NCI-H2171 (cell line): ENCODE data around the gene DDIT4.
"Not testable (repeated sequence)": the region's sequence is repeated elsewhere in the genome, so short reads cannot be mapped to it uniquely, and the experiment has no call there.

ENCODE experiments used
- DNase-seq: peaks from one replicate; lab custom pipeline; 2025; lab: John Stamatoyannopoulos, UW

DDIT4 gene

DNA sequence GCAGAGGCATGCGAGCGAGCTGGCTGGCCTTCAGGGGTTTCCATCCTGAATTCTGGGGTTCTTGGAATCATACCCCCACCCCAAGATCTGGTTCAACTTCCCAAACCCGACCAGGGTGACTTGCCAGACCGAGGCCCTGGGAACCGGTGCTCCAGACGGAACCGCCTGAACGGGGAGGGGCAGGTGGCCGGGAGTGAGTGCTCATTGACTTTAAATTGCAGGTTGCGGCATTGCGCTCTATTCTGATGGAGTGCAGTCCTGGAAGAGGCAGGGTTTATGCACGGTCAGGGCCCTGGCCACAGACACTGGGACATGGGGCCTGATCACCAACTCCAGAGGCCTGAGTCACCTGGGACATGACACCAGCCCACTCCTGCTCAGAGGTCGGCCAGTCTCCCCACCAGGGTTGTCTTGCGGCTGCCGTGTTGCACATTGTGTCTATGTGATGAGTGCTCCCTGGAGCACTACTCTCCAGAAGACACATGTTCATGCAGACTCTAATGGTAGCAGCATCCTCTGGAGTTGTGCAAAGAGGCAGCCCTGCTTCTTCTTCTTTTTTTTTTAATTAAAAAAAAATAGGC lies 5.8 kb upstream of the DDIT4 start:
- no peak for DNase-seq

DNA sequence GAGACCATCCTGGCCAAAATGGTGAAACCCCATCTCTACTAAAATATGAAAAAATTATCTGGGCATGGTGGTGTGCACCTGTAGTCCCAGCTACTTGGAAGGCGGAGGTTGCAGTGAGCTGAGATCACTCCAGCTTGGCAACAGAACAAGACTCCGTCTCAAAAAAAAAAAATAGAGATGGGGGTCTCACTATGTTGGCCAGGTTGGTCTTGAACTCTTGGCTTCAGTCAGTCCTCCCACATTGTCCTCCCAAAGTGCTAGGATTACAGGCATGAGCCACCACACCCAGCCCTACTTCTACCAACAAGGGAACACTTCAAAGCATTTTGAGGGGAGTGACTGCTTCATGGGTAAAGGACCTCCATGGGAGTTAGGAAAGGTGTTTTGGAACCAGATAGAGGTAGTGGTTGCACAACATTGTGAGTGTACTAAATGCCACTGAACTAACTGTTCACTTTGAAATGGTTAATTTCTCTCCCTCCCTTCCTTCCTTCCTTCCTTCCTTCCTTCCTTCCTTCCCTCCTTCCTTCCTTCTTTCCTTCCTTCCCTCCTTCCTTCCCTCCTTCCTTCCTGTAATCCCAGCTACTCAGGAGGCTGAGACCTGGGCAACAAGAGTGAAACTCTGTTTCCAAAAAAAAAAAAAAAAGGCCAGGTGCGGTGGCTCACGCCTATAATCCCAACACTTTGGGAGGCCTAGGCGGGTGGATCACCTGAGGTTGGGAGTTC lies 5.1 kb upstream of the DDIT4 start:
- DNase-seq = not testable (repeated sequence)

DNA sequence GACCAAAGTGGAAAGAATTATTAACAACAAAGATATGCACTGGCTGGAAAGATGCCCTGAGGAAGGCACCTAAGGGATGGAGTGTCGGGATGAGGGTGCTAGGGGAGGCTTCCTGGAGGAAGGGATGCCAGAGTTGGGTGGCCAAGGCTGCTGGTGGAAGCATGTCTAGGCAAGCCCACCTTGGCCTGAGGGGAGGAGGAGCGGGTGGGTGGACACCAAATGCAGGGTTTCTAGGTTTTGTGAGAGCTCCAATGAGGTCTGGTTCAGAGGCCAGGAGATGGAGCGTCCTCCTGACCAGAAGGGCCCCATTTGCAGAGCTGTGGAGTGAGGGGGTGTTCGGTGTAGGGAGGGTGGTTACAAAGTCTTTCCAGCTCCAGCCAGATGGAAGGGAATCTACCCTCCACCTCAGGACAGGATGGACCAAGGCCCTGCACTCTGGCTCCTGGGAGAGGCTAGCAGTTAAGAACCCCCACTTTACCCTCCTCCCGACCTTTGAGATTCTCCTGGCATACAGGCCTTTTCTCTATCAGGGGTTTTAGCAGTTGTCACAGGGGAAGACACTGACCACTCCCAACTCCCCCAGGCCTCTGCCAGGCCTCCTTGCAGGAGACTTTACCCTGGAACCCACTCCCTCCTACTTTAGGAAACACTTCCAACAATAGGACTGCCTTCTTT lies 3.0 kb upstream of the DDIT4 start:
- no peak for DNase-seq

DNA sequence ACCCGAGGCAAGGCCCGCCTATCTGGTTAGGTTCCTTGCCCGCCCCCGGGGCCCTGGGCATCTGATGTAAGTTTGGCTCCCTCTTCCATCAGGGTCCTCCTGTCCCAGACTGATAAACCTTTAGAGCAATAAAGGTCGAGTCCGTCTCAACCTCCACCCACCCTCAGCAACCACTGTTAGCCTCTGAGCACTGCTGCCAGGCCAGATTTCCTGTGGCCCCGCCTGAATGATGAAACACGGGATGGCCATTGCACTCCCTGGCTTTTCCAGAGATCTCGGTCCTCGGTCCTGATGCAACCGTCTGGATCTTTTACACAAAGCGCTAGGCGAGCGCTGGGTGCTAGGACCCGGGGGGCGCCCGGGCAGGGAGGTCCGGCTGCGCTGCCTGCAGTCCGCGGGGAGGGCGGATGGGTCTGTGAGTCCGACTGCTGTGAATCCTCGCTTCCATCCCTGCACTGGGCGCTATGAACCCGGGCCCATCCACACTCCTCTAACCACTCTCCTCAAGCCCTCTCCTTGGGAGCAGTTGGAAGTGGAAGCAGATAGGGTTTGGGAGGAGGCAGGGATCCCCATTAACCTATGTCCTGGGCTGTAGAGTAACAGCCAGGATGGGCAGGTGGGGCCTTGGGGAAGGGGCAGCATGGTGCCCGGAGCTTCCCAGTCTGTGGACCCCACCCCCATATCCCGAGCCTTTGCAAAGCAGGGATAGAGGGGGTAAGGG lies 875 bp upstream of the DDIT4 start:
- peak; percentile 6 for DNase-seq

DNA sequence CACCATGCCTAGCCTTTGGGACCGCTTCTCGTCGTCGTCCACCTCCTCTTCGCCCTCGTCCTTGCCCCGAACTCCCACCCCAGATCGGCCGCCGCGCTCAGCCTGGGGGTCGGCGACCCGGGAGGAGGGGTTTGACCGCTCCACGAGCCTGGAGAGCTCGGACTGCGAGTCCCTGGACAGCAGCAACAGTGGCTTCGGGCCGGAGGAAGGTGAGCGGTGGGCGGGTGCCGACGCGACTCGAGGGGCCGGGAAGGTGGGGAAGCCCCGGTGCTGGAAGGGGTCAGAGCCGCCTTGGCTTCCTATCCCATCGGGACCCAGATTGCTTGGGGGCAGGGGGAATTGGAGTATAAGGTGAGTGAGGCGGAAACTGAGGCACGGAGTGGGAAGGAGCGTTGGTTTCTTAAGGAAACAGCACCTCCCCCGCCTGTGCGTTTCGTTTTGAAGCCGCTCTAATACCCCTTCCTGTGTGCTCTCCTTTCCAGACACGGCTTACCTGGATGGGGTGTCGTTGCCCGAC lies 547 bp downstream of the DDIT4 start:
- DNase-seq = no peak

DNA sequence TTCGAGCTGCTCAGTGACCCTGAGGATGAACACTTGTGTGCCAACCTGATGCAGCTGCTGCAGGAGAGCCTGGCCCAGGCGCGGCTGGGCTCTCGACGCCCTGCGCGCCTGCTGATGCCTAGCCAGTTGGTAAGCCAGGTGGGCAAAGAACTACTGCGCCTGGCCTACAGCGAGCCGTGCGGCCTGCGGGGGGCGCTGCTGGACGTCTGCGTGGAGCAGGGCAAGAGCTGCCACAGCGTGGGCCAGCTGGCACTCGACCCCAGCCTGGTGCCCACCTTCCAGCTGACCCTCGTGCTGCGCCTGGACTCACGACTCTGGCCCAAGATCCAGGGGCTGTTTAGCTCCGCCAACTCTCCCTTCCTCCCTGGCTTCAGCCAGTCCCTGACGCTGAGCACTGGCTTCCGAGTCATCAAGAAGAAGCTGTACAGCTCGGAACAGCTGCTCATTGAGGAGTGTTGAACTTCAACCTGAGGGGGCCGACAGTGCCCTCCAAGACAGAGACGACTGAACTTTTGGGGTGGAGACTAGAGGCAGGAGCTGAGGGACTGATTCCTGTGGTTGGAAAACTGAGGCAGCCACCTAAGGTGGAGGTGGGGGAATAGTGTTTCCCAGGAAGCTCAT lies 1.1 kb downstream of the DDIT4 start:
- peak; percentile 19 for DNase-seq

DNA sequence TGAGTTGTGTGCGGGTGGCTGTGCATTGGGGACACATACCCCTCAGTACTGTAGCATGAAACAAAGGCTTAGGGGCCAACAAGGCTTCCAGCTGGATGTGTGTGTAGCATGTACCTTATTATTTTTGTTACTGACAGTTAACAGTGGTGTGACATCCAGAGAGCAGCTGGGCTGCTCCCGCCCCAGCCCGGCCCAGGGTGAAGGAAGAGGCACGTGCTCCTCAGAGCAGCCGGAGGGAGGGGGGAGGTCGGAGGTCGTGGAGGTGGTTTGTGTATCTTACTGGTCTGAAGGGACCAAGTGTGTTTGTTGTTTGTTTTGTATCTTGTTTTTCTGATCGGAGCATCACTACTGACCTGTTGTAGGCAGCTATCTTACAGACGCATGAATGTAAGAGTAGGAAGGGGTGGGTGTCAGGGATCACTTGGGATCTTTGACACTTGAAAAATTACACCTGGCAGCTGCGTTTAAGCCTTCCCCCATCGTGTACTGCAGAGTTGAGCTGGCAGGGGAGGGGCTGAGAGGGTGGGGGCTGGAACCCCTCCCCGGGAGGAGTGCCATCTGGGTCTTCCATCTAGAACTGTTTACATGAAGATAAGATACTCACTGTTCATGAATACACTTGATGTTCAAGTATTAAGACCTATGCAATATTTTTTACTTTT lies 1.8 kb downstream of the DDIT4 start:
- DNase-seq = peak; percentile 59

DNA sequence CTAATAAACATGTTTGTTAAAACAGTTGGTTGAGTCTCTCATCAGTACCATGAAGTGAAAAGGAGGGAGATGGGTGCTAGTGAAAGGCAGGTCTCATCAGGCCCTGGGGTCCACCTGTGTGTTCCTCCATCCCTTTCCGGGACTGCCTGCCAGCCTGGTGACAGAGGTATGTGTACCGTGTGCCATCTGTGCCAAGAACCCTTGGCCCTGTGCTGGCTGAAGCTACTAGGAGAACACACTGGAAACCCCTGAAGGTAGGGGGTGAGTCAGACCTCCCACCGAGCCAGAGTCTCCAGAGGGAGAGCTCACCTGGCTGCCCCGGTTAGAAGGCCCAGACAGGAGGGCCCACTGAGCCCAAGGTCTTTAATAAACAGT lies 2.3 kb downstream of the DDIT4 start:
- DNase-seq = peak; percentile 63

DNA sequence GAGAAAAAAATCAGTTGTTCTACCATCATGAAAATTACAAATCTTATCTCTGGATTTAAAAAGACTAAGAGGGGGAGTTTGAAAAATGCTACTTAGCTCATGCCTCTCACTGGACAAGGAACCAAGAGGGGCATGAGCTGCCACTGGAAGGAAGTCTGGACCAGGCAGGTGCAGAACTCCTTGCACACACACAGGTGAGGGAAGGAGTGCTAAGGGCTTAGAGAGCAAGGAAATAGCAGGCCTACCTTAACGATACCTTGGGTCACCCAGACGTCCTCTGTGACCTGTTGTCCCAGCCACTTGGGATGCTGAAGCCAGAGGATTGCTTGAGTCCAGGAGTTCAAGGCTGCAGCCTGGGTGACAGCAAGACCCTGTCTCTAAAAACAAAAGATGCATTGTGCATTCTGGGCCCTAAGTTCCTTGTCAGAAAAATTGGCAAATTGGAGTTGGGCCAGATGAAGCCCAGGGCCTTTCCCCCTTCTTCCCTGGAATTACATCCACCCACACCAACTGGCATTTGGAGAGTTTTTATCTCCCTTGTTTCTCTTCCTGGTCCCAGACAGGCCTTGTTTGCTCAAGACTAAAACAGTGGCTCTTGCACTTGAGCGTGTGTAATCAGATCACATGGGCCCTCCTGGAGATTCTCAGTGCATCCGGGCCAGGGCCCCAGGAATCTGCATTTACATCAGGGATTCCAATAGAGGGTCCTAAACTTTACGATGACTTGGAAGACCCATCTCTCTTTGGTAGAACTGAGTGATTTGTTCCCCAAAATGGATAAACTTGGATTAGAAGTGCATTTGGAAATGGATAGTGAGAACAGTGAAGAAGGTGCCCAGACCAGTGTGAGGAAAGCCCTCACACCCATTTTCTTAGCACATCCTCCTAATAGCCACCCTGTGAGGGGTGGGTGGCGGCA lies 3.0 kb downstream of the DDIT4 start:
- DNase-seq = no peak

DNA sequence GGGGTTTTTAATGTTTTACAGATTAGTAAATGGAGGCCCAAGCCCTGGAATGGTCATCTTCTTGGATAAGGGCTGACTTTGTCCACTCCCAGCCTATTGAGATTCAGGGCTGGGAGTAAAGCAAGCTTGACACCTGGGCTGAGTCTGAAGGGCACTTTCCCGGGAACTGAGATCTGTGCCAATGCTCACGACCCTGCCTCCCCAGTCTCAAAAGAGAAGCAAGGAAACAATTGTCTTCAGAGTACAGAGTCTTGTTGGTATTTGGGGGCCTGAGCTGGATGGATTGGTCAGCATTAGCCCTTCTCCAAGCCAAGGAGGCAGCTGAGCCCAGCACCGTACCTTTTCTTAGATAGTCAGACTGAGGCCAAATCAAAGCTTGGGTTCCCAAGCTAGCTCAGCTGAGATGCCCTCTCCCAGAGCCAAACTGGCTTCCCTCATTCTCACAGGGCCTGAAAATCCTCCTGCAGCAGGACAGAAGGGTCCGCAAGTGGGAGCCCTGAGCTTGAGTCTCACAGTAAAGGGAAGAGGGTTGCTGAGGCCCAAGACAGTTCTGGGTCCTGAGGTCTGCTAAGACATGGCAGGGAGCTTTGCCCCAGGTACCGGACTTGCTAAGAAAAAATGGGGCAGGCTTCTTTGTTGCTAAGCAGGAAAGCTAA lies 3.7 kb downstream of the DDIT4 start:
- DNase-seq = no peak

DNA sequence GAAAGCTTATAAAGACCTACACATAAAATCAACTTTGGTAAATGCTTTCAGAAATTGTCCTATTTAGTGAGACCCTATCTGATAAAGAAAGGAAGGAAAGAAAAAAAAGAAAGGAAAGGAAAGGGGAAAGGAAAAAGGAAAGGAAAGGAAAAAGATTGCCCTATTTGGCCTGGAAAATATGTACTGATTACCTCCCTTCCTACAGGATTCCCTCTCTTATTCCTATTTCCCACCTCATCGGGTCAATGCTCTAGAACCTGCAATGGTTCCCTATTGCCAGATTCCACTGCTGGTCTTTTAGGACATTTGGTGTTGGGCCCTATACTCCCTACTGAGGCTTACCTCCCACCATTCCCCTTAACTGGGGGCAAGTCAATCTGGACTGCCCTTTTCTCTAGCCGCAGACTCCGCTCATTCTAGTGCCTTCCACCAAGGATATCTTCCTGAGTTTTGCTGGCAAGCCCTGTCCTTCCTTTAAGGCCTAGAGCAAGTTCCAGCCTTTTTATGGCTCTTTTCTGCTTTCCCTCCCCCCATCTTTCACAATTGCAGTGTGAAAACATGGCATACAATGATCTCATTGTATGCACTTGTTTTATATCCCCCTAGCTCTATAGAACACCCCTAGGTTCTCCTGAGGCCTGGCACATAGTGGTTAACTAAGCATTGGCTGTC lies 4.4 kb downstream of the DDIT4 start:
- no peak for DNase-seq

DNA sequence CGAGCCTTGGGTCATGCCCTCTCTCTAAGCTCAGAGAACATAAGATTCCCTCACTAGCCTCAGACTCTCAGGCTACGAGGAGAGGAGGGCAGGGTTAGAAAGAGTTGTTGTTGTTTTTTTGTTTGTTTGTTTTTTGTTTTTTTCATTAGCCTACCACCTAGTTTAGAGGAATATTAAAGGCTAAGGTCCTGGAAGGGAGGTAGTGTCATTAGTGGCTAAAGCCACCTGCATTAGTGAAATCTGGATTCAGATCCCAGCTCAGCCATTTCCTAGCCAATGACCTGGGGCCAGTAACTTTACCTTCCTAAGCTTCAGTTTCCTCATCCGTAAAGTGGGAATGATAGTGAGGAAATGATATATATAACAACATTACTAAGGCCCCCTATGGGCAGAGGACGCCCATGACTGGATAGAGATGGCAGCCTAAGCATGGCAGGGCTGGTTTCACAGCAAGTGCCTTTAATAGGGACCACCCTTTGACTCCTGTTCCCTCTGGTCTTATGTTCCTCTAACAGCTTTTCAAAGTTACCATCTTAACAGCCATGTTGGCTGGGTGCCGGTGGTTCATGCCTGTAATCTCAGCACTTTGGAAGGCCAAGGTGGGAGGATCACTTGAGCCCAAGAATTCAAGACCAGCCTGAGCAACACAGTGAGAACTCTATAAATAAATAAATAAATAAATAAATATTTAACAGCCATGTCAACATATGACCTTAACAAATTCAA lies 5.1 kb downstream of the DDIT4 start:
- DNase-seq = no peak

DNA sequence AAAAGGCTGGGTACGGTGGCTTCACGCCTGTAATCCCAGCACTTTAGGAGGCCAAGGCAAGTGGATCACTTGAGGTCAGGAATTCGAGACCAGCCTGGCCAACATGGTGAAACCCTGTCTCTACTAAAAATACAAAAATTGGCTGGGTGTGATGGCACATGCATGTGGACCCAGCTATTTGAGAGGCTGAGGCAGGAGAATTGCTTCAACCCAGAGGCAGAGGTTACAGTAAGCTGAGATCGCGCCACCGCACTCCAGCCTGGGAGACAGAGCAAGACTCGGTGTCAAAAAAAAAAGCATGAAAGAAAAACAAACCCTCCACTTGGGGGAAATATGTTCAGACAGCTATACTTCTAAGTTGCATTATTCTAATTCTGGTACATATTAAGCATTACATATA lies 5.9 kb downstream of the DDIT4 start:
- not testable (repeated sequence) for DNase-seq

DNA sequence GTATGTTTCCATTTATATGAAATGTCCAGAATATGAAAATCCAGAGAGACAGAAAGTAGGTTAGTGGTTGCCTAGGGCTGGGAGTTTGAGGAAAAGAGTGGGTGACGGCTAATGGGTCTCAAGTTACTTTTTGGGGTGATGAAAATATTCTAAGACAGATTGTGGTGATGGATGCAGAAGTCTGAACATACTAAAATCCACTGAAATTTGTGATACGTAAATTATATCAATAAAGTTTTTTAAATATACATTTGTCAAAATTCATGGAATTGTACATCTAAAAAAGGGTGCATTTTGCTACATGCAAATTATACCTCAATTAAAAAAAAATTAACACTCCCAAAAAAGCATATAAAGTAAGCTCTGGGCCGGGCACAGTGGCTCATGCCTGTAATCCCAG lies 9.4 kb downstream of the DDIT4 start:
- no peak for DNase-seq

DNA sequence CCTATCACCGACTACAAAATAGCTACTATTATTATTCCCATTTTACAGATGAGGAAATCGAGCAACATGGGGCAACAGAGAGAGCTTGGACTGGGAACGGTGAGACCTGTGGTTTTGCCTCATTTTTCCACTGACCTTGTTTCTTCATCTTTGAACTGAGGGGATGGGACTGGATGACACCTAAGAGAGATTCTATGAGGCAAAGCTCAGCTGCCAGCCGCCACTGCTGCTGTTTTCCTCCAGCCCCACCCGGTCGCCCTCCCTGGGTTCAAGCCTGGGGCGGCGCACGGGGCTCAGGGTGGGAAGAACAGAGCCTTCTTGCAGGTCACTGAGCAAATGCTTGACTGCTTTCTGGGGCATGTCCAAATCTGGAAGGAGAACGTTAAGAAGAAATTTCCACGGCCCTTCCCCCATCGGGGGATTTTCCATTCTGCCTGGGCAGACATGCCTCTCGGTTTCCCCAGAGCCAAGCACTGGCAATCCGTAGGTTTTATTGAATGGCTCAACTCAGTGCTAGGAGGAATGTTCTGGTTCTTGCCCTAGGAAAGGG lies 12.3 kb downstream of the DDIT4 start:
- DNase-seq = no peak

DNA sequence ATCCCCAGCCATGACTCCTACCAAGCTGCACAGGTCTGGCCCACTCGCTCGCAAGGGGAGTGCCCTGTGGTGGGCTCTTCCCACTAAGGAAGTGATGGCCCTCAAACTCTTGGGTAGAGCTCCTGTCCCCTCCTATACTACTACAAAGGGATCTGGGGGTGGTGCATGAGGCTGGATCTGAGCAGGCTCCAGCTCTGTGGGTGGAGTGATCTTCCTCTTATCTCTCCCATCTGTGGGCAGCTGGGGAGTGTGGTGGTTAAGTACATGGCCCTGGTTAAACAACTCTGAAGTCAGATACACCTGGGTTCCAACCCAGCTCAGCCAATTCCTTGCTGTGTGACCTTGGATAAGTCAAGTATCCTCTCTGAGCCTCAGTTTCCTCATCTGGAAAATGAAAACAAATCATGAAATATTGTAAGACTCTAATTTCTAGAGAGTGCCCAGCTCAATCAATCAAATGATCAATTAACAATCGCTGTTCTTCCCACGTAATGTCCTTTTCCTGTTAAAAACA lies 17.4 kb downstream of the DDIT4 start:
- DNase-seq = no peak

DNA sequence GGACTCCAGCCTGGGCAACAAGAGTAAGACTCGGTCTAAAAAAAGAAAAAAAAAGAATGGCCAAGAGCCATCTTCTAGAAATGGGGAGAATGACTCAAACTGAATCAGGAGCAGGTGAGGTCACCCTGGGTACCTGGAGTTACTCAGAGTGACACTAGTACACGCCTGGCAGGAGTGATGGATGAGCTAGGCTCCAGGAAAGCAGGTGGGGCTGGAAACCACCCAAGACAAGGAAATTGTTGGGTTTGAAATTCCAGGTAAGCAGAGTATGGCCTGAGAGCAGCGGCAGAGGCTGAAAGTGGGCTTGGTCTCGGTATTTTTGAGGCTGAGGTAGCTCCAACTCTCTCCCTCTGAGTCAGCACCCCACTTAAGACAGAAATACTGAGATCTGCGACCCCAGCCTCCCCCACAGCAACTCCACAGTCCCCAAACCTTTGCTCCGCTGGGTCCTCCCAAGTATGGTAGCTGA lies 18.5 kb downstream of the DDIT4 start:
- no peak for DNase-seq

DNA sequence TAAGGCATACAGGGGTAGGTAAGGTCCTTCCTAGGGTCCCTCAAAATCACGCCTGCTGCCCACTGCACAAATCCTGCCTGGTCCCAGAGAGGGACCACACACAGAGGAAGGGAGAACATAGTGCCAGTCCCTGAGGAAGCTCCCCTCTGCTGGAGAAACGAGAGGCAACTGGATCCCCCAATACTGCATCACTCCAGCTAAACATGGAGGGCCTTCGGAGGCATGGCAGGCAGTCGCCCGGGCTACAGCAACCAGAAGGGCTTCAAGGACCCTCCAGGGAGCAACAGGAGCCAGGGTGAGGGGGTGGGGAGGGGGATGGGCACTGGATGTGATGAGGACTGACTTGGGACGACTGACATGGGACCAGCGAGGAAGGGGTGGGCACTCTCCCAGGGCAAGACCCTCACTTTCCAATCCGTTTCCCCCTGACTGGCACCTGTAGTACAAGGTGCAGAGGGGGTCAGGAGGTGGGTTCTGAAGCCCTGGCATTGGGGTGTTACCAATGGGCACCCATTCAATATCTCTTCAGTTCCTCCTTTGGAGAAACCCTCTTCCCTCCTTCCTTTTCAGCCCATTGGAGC lies 21.7 kb downstream of the DDIT4 start:
- no peak for DNase-seq
